Measurements from ENCODE around the gene CDC20. TPM values are rescaled to one million over a fixed set of nuclear protein-coding genes. Genes with fewer than 3 reads are reported as not detected.
"Not testable (repeated sequence)": the region's sequence is repeated elsewhere in the genome, so short reads cannot be mapped to it uniquely, and the experiment has no call there.

CDC20 gene
- total and polyA plus RNA-seq, 4 donors, result 3.6 to 6.1 (median 5.2) TPM

DNA sequence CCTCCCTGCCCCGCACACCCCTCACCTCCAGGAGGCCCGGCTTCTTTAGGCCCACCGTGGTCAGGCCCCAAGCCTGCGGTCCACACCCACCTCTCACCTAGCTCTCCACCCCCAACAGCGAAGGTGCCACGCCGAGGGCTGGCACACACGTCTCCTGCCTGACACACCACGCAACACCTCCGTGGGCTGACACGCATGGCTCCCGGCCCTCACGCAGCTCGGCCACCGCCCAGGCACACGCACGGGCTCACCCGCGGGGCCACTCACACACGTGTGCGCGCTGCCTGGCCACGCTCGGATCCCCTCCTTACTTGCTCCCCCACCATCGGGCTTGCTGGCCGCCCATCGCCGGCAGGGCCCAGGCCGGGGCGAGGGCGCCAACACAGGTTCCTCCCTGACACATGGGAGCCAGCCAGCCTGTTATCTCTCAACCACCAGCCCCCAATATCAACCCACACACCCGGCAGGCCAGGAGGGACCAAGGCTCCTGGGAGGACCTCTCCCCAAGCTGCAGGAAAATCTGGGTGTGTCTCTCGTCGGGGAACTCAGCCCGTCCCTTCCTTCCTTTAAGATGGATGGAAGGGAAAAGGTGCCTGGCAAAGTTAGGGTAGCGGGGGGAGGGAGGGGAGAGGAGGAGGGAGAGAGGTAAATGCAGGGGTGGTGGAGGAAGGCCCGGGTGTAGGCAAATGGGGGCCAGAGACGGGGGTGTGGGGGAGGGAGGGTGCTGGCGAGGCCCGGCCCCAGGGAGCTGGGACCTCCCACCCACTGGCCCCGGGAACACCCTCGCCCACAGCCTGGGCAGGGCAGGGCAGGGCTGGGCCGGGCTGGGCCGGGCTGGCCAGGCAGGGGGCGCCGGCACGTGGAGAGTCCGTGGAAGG lies 8.5 kb downstream of the CDC20 start:
- no peak for TF ChIP-seq CTCF (IDR thresholded peaks at IDR 0.05; ENCODE audit: control extremely low read depth, extremely low read depth)
- H3K4me3 ChIP-seq, result peak overlapping the region; percentile 88
- DNase-seq (no peak), ATAC-seq (ENCODE audit: insufficient read depth, low FRiP score) (peak; percentile 71)
- H3K9me3 ChIP-seq (ENCODE audit: control insufficient read depth in 4 of 4, insufficient read depth in 3 of 4, low read length in 3 of 4), result no peaks in the 10 kb centered on the region
- WGBS, 2 donors, result 1% methylated on average over 46 to 48 of the region's 48 CpGs
- peaks cover 11 to 27% (median 20%) of the 10 kb centered on the region in 4 donors for H3K36me3 ChIP-seq (ENCODE audit: control insufficient read depth in 4 of 4, insufficient read depth in 4 of 4, low read length in 4 of 4)
- H3K27me3 ChIP-seq (ENCODE audit: control insufficient read depth in 3 of 3, insufficient read depth in 3 of 3, low read length in 2 of 3), result no peaks in the 10 kb centered on the region
- peaks cover 3 to 20% (median 10%) of the 10 kb centered on the region in 5 donors for H3K4me1 ChIP-seq (ENCODE audit: control insufficient read depth in 5 of 5, insufficient read depth in 5 of 5, low read length in 5 of 5)
- H3K27ac ChIP-seq (ENCODE audit: low read depth in 1 of 2, low read length in 1 of 2), result peak overlapping the region; percentile 98
- peak overlapping the region in 1 of 2 donors; percentile 58 for H3K9ac ChIP-seq (ENCODE audit: insufficient read depth in 1 of 2, low read length in 2 of 2)

GRCh38 chr1:43367904-43368645 lies 9.3 kb downstream of the CDC20 start, which contains the start of gene ELOVL1:
Gene ELOVL1, minus strand, starts transcription at chr1:43368011. Its CDS starts 2,402 bp downstream, at chr1:43365609.
- peak; percentile 91 for ATAC-seq (ENCODE audit: insufficient read depth, low FRiP score)
- peak; percentile 91 to 95 (median 94) for DNase-seq
- WGBS, 2 donors, result 0 to 1% methylated on average over 39 to 58 of the region's 58 CpGs
- Histone ChIP-seq H3K9ac (ENCODE audit: insufficient read depth in 1 of 2, low read length in 2 of 2) (peak within 1 kb of the TSS; percentile 56 to 82), H3K36me3 (ENCODE audit: control insufficient read depth in 4 of 4, insufficient read depth in 4 of 4, low read length in 4 of 4) (peaks cover 11 to 23% (median 17%) of the 10 kb centered on the region in 4 donors), H3K4me3 (peak within 1 kb of the TSS; percentile 88), H3K9me3 (ENCODE audit: control insufficient read depth in 4 of 4, insufficient read depth in 3 of 4, low read length in 3 of 4) (no peaks in the 10 kb centered on the region), H3K27ac (ENCODE audit: low read depth in 1 of 2, low read length in 1 of 2) (peak within 1 kb of the TSS; percentile 98), H3K27me3 (ENCODE audit: control insufficient read depth in 3 of 3, insufficient read depth in 3 of 3, low read length in 2 of 3) (no peaks in the 10 kb centered on the region), H3K4me1 (ENCODE audit: control insufficient read depth in 5 of 5, insufficient read depth in 5 of 5, low read length in 5 of 5) (peaks cover 3 to 20% (median 10%) of the 10 kb centered on the region in 5 donors)
- TF ChIP-seq CTCF (IDR thresholded peaks at IDR 0.05; ENCODE audit: control extremely low read depth, extremely low read depth), result no peak

- Histone ChIP-seq H3K9ac (ENCODE audit: insufficient read depth in 1 of 2, low read length in 2 of 2) (peak overlapping the region; percentile 56 to 82), H3K4me1 (ENCODE audit: control insufficient read depth in 5 of 5, insufficient read depth in 5 of 5, low read length in 5 of 5) (peaks cover 3 to 20% (median 13%) of the 10 kb centered on the region in 5 donors), H3K27ac (ENCODE audit: low read depth in 1 of 2, low read length in 1 of 2) (peak overlapping the region; percentile 93 to 98), H3K27me3 (ENCODE audit: control insufficient read depth in 3 of 3, insufficient read depth in 3 of 3, low read length in 2 of 3) (no peaks in the 10 kb centered on the region), H3K9me3 (ENCODE audit: control insufficient read depth in 4 of 4, insufficient read depth in 3 of 4, low read length in 3 of 4) (no peaks in the 10 kb centered on the region), H3K4me3 (no peak overlapping the region), H3K36me3 (ENCODE audit: control insufficient read depth in 4 of 4, insufficient read depth in 4 of 4, low read length in 4 of 4) (peaks cover 6 to 17% (median 12%) of the 10 kb centered on the region in 4 donors)
- WGBS, 2 donors, result 17 to 18% methylated on average over 6 of the region's 6 CpGs
- ATAC-seq (ENCODE audit: insufficient read depth, low FRiP score) (no peak), DNase-seq (no peak)
- TF ChIP-seq CTCF (IDR thresholded peaks at IDR 0.05; ENCODE audit: control extremely low read depth, extremely low read depth), result no peak
These were observed 9.9 kb downstream of the CDC20 start for GRCh38 chr1:43368646-43369020.

DNA sequence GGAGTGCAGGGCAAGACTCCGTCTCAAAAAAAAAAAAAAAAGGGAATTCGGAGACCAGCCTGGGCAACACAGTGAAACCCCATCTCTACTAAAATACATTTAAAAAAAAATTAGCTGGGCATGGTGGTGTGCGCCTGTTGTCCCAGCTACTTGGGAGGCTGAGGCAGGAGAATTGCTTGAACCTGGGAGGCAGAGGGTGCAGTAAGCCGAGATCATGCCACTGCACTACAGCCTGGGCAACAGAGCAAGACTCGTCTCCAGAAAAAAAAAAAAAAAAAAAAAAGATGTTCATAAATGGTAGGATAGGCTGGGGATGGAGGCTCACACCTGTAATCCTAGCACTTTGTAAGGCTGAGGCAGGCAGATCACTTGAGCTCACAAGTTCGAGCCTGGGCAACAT lies 11.0 kb downstream of the CDC20 start:
- not testable (repeated sequence) for H3K27me3 ChIP-seq (ENCODE audit: control insufficient read depth in 3 of 3, insufficient read depth in 3 of 3, low read length in 2 of 3); H3K27ac ChIP-seq (ENCODE audit: low read depth in 1 of 2, low read length in 1 of 2); H3K36me3 ChIP-seq (ENCODE audit: control insufficient read depth in 4 of 4, insufficient read depth in 4 of 4, low read length in 4 of 4); ATAC-seq (ENCODE audit: insufficient read depth, low FRiP score); H3K9me3 ChIP-seq (ENCODE audit: control insufficient read depth in 4 of 4, insufficient read depth in 3 of 4, low read length in 3 of 4); H3K9ac ChIP-seq (ENCODE audit: insufficient read depth in 1 of 2, low read length in 2 of 2); H3K4me3 ChIP-seq; DNase-seq
- H3K4me1 ChIP-seq (ENCODE audit: control insufficient read depth in 5 of 5, insufficient read depth in 5 of 5, low read length in 5 of 5), result peaks cover 3 to 20% (median 18%) of the 10 kb centered on the region in 5 donors
- WGBS, 2 donors, result 95 to 97% methylated on average over 6 of the region's 6 CpGs
